GM21825 (cell line): ENCODE results near the gene DRD2.

Source experiments
- ATAC-seq: cut with Tn5 transposase; IDR thresholded peaks from one replicate; pipeline ENCODE4 v1.9.1; 2021; ENCODE audit warnings: mild to moderate bottlenecking, moderate library complexity; ENCODE audit not compliant: unreplicated experiment

DRD2 gene

GRCh38 chr11:113377681-113378412 lies 97.4 kb downstream of the DRD2 start:
- no peak for ATAC-seq

GRCh38 chr11:113376156-113376555 lies 99.0 kb downstream of the DRD2 start:
- no peak for ATAC-seq

DNA sequence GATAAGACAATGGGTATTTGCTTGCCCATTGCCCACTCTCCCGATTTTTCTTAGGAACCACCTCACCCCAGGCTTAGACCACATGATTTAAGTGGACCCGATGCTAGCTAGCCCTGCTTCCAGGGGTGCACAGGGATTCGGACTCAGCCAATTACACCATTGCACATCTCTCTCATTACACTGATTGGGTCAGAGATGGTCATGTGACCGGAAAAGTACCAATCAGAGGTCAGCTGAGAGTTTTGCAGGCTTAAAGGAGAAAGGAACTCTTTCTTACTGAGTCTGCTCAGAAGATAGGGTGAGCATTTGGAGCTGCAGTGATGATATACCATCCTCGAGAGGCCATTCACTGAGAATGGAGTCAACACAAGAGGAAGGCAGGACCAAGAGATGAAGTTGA lies 99.8 kb downstream of the DRD2 start:
- no peak for ATAC-seq

DNA sequence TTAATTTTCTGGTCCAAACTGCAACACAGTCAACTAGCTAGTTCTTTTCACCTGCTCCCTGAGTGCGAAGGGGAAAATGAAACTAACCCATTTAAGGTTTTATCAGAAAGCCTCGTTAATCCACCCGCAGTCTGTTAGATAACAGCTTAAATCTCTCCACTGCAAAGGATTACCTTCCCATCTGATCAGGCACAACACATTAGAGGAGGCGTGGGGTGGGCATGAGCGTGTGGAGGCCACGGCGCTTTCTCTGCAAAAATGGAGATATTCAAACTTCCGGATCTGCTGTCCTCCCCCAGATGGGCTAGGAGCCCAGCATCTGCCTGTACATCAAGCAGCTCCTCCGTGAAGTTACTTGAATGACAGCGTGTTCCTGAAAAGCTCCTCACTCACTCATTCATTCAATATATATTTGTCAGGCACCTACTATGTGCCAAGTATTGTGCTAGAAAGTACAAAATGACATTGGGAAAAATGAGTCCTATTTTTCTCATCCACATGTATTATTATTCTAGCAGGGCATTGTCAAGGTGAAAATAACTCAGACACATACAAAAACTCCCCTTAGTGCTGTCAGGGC lies 101.1 kb downstream of the DRD2 start:
- no peak for ATAC-seq

DNA sequence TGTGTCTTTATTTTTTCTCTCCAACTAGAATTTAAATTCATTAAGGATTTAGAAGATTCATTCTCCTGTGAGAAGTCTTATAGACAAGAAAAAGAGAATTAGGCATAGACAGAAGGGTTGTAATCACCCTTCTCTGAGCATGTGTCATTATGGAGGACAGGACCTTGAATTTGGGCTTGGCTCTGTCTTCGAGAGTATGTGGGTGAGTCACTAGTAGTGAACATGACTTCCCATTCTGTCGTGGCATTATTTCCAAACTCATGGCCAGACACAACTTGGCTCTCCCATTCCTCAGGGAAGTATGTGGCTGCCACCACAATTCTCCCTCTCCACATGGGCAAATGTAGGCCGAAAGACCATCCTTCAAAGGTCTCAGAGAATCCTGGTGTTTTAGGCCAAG lies 101.9 kb downstream of the DRD2 start:
- ATAC-seq = no peak

- ATAC-seq = no peak
Measured at GRCh38 chr11:113372309-113372708, 102.9 kb downstream of the DRD2 start.

DNA sequence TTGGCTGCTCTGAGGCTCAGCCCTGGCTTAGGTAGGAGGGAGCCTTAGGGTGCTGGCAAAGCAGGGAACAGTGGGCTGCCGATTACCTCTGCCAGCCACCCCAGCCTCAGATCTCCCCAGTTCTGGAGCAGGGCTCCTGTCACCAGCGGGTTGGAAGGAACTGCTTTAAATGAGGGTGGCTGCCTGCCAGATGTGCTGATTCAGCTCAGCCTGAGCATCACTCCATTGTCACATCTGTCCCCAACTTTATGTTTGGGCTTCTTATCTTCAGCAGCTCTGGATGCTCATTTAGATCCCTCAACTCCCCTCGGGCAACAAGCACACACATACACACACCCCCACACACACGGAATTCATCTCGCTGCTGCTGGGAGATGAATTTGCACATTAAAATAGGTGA lies 104.6 kb downstream of the DRD2 start:
- ATAC-seq = no peak

- no peak for ATAC-seq
Measured at GRCh38 chr11:113369411-113369810, 105.8 kb downstream of the DRD2 start.

DNA sequence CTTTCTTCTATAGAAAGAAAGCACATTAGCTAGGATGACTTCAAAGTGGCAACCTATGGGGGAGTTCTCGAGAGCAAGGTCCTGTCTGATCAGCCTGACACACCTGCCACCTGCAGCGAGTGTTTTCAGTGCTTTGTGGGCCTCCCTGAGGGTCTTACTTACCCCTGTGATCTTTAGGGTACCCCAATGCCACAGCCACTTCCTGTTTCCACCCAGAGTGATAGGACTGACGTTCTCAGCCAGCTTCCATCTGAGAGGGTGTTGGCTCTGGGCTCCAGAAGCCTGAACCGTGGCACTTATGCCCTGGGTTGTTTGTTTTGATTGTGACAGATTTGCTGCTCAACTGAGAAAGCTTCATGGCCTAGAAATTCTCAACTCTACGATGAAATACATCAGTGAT lies 109.3 kb downstream of the DRD2 start:
- no peak for ATAC-seq

DNA sequence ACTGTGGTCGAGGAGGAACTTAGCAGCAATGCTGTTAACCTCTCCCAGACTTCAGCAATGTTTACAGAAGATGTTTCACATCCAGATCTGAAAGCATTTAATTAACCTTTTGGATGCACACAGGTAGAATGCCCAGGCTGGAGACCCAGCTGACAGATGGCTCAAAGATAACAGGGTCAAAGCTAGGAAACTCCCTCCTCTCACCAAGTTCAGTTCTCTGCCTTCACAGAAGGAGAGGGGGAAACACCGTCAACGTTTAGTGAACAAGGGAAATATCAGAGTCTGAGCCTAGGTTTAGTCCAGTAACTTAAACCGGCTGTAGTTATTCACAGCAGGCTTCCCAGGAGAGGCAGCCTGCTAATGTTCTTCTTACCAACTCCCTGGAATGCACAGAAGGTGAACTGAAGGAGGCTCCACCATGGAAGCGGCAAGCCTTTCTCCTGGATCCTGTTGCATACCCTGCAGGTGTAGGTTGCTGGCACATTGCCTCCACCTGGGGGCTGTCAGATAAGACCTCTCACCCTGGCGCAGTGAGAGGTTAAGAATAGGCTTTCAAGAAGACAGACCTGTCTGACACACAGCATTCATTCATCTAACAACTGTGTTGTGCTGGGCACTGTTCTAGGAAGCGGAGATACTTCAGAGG lies 111.1 kb downstream of the DRD2 start:
- ATAC-seq = no peak

DNA sequence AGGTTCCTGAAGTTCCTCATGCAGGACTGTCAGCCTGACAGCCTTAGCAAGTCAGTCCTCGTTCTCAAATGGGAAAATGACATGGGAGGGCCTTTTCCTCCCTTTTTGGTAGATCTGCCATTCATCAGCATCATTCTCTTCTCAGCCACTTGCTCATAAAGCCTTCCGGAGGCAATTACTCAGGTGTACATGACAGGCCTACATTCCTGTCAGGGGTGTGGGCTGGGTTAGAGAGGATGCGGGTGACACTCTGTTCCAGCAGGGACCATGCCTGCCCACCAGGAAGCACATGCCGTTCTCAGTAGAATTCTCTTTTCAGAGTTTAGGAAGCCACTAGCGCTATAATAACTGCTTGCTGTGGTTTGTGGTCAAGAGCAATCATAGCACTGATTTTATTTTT lies 111.8 kb downstream of the DRD2 start:
- ATAC-seq = no peak
